Measurements from ENCODE around the gene KRT2. TPM values are rescaled to one million over a fixed set of nuclear protein-coding genes. Genes with fewer than 3 reads are reported as not detected.

The KRT2 gene
- total and polyA plus RNA-seq, 2 of the 4 experiments (the other 2 are of a cell fraction): not detected

GRCh38 chr12:52636189-52636588, 15.8 kb downstream of the KRT2 start:
- Histone ChIP-seq H3K9me1 (ENCODE audit: insufficient read depth, low read length) (no peaks in the 10 kb centered on the region), H3K36me3 (ENCODE audit: control insufficient read depth, insufficient read depth, low read length) (no peaks in the 10 kb centered on the region), H4K5ac (ENCODE audit: low read depth, low read length) (no peak overlapping the region), H2AK9ac (replicated peaks; ENCODE audit: low read depth, low read length, poor library complexity) (no peak overlapping the region), H4K20me1 (ENCODE audit: insufficient read depth, low read length) (no peaks in the 10 kb centered on the region; the same call in 1 of the 2 replicates), H3K9ac (ENCODE audit: low read depth, low read length) (no peak overlapping the region), H4K8ac (ENCODE audit: low read depth in 2 of 2, low read length in 2 of 2) (no peak overlapping the region), H4K91ac (ENCODE audit: insufficient read depth, low read depth, low read length) (no peak overlapping the region), H2BK15ac (ENCODE audit: low read depth, low read length) (no peak overlapping the region), H3K56ac (ENCODE audit: extremely low read depth, insufficient read depth, low read length) (no peak overlapping the region), H2BK20ac (ENCODE audit: low read depth, low read length) (no peak overlapping the region), H3K4me1 (ENCODE audit: control insufficient read depth, insufficient read depth, low read length) (no peaks in the 10 kb centered on the region), H3K9me3 (ENCODE audit: control insufficient read depth, insufficient read depth, low read length) (no peaks in the 10 kb centered on the region), H3K27me3 (ENCODE audit: control insufficient read depth, insufficient read depth, low read length) (peaks cover 8% of the 10 kb centered on the region), H3K27ac (ENCODE audit: insufficient read depth, low read length) (no peak overlapping the region), H3K18ac (ENCODE audit: low read depth, low read length) (no peak overlapping the region), H3K4me3 (ENCODE audit: insufficient read depth, low read depth, low read length) (no peak overlapping the region), H2BK5ac (ENCODE audit: low read depth, low read length, poor library complexity, severe bottlenecking) (no peak overlapping the region), H2AFZ (replicated peaks; ENCODE audit: low read length, poor library complexity) (no peak overlapping the region), H2AK5ac (ENCODE audit: low read depth, low read length) (no peak overlapping the region), H2BK120ac (ENCODE audit: low read depth, low read length) (no peak overlapping the region), H3K79me1 (ENCODE audit: low read depth in 1 of 2, low read length in 2 of 2) (no peaks in the 10 kb centered on the region), H3K4me2 (ENCODE audit: low read depth, low read length) (no peak overlapping the region), H3K4ac (ENCODE audit: low read depth, low read length) (no peak overlapping the region), H3K14ac (replicated peaks; ENCODE audit: low read depth, low read length) (no peak overlapping the region), H3K23ac (ENCODE audit: low read depth, low read length) (no peak overlapping the region)
- no CpG with 5 or more reads among the region's 6 CpGs for WGBS, 2 experiments (ENCODE audit: extremely low coverage in 2 of 2, insufficient read length in 1 of 2)
- CTCF ChIA-PET: no interaction called here
- dilution Hi-C loops (cut with HindIII; ENCODE audit: low sequenced_read_pairs, unreplicated experiment): no loop called here
- BruUV-seq (replicated peaks): no TSS peak
- ATAC-seq (ENCODE audit: low read depth) (no peak), DNase-seq (no peak)
- TF ChIP-seq RFX5 (IDR thresholded peaks at IDR 0.05; ENCODE audit: low read depth, low read length) (no peak), POLR2A (IDR thresholded peaks at IDR 0.05; ENCODE audit: low read depth, low read length) (no peak), USF2 (IDR thresholded peaks at IDR 0.05; ENCODE audit: low read depth, low read length) (no peak), MAZ (IDR thresholded peaks at IDR 0.05; ENCODE audit: borderline replicate concordance, low read depth, low read length) (no peak), CHD1 (IDR thresholded peaks at IDR 0.05; ENCODE audit: low read depth, low read length) (no peak), ELK1 (IDR thresholded peaks at IDR 0.05; ENCODE audit: borderline replicate concordance, low read depth, low read length) (no peak), SMC3 (IDR thresholded peaks at IDR 0.05; ENCODE audit: low read depth, low read length) (no peak), CTCF (conservative IDR thresholded peaks at IDR 0.05; ENCODE audit: low read depth, low read length) (no peak), MXI1 (IDR thresholded peaks at IDR 0.05; ENCODE audit: borderline replicate concordance, low read depth, low read length) (no peak)
- in situ Hi-C loops (cut with MboI; ENCODE audit: low sequenced_read_pairs): no loop called here
- POLR2A ChIA-PET (ENCODE audit: unreplicated experiment): no interaction called here
- intact Hi-C loops (cut with micrococcal nuclease): no loop called here

Data from IMR-90 (cell line).